IPS-18c (cell line): ENCODE data around the gene B2M.
"Not testable (repeated sequence)": the region's sequence is repeated elsewhere in the genome, so short reads cannot be mapped to it uniquely, and the experiment has no call there.

Experiments
- H3K4me3 ChIP-seq: 2 replicates; pipeline ENCODE4 v1.7.0; 2013; ENCODE audit warnings: low read depth, mild to moderate bottlenecking, low read length, moderate library complexity; ENCODE audit not compliant: insufficient read depth
- H3K9me3 ChIP-seq: one replicate; pipeline ENCODE4 v1.6.1; 2013; ENCODE audit warnings: mild to moderate bottlenecking, low read length, moderate library complexity; ENCODE audit not compliant: control insufficient read depth, insufficient read depth

B2M gene

GRCh38 chr15:44735482-44736180 is 24.3 kb downstream of the B2M start:
- H3K4me3 ChIP-seq = no peak overlapping the region

GRCh38 chr15:44736181-44736765 is 25.0 kb downstream of the B2M start, which contains the start of gene TRIM69:
TRIM69 (plus strand) TSS chr15:44736528; CDS start chr15:44736705, 177 bp downstream.
- H3K9me3 ChIP-seq = no peaks in the 10 kb centered on the region
- H3K4me3 ChIP-seq = no peak within 1 kb of the TSS

More at GRCh38 chr15:44735482-44736180, 24.3 kb downstream of the B2M start:
- H3K9me3 ChIP-seq = no peaks in the 10 kb centered on the region

GRCh38 chr15:44738340-44738984 is 27.1 kb downstream of the B2M start:
- H3K9me3 ChIP-seq = no peaks in the 10 kb centered on the region
- no peak overlapping the region for H3K4me3 ChIP-seq

GRCh38 chr15:44739222-44739847 is 28.0 kb downstream of the B2M start:
- H3K9me3 ChIP-seq, H3K4me3 ChIP-seq: not testable (repeated sequence)

GRCh38 chr15:44743454-44743853 is 32.1 kb downstream of the B2M start:
- H3K9me3 ChIP-seq, H3K4me3 ChIP-seq: not testable (repeated sequence)

GRCh38 chr15:44753345-44753744 is 42.0 kb downstream of the B2M start:
- Histone ChIP-seq H3K4me3 (no peak overlapping the region), H3K9me3 (no peaks in the 10 kb centered on the region)

GRCh38 chr15:44763187-44763586 is 51.9 kb downstream of the B2M start:
- H3K9me3 ChIP-seq = no peaks in the 10 kb centered on the region
- H3K4me3 ChIP-seq = no peak overlapping the region

- Histone ChIP-seq H3K4me3 (no peak overlapping the region), H3K9me3 (no peaks in the 10 kb centered on the region)
Observed at GRCh38 chr15:44763848-44764247, 52.5 kb downstream of the B2M start.

GRCh38 chr15:44765036-44765435 is 53.7 kb downstream of the B2M start:
- no peak overlapping the region for H3K4me3 ChIP-seq
- no peaks in the 10 kb centered on the region for H3K9me3 ChIP-seq
